HL-60 (cell line): Measurements from ENCODE around the gene C7orf57.
A peak's percentile ranks its signal among the peaks of the same experiment; 100 is the strongest.

Source experiments
- DNase-seq, 2 experiments: peaks; one replicate each; pipeline ENCODE4 v3.0.0-alpha.2; 2010 to 2020; ENCODE audit warnings: low read depth in 1 of 2, low spot score in 1 of 2
- H3K27ac ChIP-seq: fragments of 250-450 bp; sonication (Bioruptor Pico); replicated peaks from 2 replicates; pipeline ENCODE4 v1.5.1; 2020; ENCODE audit warnings: mild to moderate bottlenecking, moderate library complexity
- H3K27me3 ChIP-seq: fragments of 250-450 bp; sonication (Bioruptor Pico); 2 replicates; pipeline ENCODE4 v1.5.1; 2021; ENCODE audit warnings: mild to moderate bottlenecking, moderate library complexity; ENCODE audit not compliant: insufficient read depth, poor library complexity, severe bottlenecking
- H3K4me3 ChIP-seq: replicated peaks from 2 replicates; pipeline ENCODE4 v1.5.1; 2011; ENCODE audit warnings: mild to moderate bottlenecking, control low read depth, low read length; ENCODE audit not compliant: insufficient read depth
- CTCF ChIP-seq: IDR thresholded peaks from one replicate; pipeline ENCODE4 v1.5.1; 2011; ENCODE audit warnings: low read length, control low read depth, inconsistent platforms; ENCODE audit not compliant: insufficient read depth
- GABPA ChIP-seq: IDR thresholded peaks from 2 replicates; pipeline ENCODE4 v1.6.1; 2012; ENCODE audit warnings: low read depth
- POLR2AphosphoS5 ChIP-seq: IDR thresholded peaks from 2 replicates; pipeline ENCODE4 v1.6.1; 2012; ENCODE audit warnings: low read depth
- SPI1 ChIP-seq: IDR thresholded peaks from 2 replicates; pipeline ENCODE4 v1.6.1; 2012; ENCODE audit warnings: low read depth, mild to moderate bottlenecking, borderline replicate concordance
- TF ChIP-seq, protein P1 (sequence below): IDR thresholded peaks from 2 replicates; pipeline ENCODE4 v1.6.1; 2012; ENCODE audit warnings: low read depth; ENCODE audit not compliant: insufficient replicate concordance

Gene C7orf57

DNA sequence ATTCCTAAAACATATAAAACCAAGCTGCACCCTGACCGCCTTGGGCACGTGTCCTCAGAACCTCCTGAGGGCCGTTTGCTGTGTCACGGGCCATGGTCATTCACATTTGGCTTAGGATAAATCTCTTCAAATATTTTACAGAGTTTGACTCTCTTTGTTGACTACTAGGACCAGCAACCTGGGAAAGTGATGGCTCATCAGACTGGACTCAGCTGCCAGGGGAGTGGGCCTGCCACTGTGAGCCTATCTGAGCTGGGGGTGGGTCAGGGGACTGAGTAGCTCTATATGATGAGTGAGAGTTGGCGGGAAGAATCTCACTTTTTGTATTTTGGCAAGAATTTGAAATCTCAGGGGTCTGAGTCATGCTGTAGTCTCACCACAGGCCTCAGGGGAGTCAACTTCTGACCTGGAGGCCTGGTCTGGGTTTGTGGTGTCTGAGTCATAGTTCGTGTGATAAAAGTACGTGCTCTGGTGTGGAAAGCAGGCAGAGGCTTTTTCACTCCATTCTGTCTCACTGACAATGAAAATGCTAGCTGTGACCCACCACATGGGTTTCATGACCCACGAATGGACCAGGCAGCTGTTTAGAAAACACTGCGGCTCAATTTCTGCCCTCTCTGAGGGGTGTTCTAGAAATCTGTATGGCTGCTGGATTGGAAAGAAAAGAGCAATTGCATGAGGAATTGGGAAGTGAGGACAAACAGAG, 49.5 kb downstream of the C7orf57 start:
- H3K27me3 ChIP-seq: peaks cover 2% of the 10 kb centered on the region
- no peak overlapping the region for H3K4me3 ChIP-seq
- DNase-seq: peak; percentile 78 to 85
- H3K27ac ChIP-seq: peak overlapping the region; percentile 57
- TF ChIP-seq POLR2AphosphoS5 (peak; percentile 58; the same call in 1 of the 2 replicates), GABPA (no peak), SPI1 (no peak)
- TF ChIP-seq, protein P1, sequence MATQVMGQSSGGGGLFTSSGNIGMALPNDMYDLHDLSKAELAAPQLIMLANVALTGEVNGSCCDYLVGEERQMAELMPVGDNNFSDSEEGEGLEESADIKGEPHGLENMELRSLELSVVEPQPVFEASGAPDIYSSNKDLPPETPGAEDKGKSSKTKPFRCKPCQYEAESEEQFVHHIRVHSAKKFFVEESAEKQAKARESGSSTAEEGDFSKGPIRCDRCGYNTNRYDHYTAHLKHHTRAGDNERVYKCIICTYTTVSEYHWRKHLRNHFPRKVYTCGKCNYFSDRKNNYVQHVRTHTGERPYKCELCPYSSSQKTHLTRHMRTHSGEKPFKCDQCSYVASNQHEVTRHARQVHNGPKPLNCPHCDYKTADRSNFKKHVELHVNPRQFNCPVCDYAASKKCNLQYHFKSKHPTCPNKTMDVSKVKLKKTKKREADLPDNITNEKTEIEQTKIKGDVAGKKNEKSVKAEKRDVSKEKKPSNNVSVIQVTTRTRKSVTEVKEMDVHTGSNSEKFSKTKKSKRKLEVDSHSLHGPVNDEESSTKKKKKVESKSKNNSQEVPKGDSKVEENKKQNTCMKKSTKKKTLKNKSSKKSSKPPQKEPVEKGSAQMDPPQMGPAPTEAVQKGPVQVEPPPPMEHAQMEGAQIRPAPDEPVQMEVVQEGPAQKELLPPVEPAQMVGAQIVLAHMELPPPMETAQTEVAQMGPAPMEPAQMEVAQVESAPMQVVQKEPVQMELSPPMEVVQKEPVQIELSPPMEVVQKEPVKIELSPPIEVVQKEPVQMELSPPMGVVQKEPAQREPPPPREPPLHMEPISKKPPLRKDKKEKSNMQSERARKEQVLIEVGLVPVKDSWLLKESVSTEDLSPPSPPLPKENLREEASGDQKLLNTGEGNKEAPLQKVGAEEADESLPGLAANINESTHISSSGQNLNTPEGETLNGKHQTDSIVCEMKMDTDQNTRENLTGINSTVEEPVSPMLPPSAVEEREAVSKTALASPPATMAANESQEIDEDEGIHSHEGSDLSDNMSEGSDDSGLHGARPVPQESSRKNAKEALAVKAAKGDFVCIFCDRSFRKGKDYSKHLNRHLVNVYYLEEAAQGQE: no peak

DNA sequence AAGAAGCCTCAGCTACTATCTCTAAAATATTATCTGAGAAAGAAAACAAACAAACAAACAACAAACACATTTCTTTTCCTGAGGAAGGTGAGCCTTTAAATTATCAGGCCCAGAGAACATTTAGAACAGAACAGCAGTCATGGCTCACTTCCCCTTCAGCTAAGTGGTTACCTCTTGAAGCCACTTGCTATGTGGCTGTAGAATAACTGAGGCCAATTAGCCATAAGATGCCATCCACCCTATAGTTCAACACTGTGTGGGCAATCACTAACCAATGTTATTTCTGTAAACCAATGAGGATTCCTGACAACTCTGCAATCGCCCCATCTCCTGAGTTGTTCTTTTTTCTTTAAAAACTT, 50.1 kb downstream of the C7orf57 start:
- DNase-seq: no peak

DNA sequence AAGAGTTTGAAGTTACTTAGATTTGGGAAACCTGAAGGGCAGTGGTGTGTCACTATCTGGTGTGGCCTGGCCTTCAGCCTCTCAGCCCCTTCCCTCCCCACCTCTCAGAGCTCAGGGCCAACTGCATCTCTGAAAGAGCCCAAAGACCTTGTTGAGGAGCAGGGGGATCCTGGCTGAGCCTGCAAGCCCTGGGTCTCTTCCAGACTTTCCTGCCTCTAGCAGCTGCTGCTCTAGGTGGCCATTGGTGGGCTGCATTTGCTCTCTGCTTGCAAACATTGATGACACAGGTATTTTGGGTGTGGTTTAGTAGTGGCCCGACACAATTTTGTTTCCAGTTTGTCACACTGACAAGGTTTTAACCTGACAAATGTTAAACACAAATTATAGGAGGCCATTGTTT, 50.6 kb downstream of the C7orf57 start:
- Histone ChIP-seq H3K27me3 (peaks cover 2% of the 10 kb centered on the region), H3K4me3 (no peak overlapping the region), H3K27ac (no peak overlapping the region)
- no peak for TF ChIP-seq POLR2AphosphoS5
- TF ChIP-seq CTCF: no peak
- no peak for TF ChIP-seq SPI1
- TF ChIP-seq, protein P1: no peak
- TF ChIP-seq GABPA: no peak
- DNase-seq: no peak

More for the DNA sequence above, 50.1 kb downstream of the C7orf57 start:
- peak overlapping the region; percentile 57 for H3K27ac ChIP-seq
- H3K4me3 ChIP-seq: no peak overlapping the region
- H3K27me3 ChIP-seq: peaks cover 2% of the 10 kb centered on the region
- TF ChIP-seq SPI1 (peak; percentile 57; the same call in 1 of the 2 replicates), POLR2AphosphoS5 (no peak), GABPA (no peak), CTCF (no peak)
- TF ChIP-seq, protein P1: no peak
